HEK293 (cell line): ENCODE measurements around the gene NPM3.

Experiments
- GLI4 ChIP-seq: fragments of 450-650 bp; formaldehyde crosslinking; IDR thresholded peaks from 2 replicates; pipeline ENCODE4 v1.5.1; 2016; ENCODE audit warnings: missing biosample characterization, missing genetic modification characterization
- KLF10 ChIP-seq: fragments of 450-650 bp; IDR thresholded peaks from 2 replicates; pipeline ENCODE4 v1.5.1; 2018; ENCODE audit warnings: missing biosample characterization, mild to moderate bottlenecking, missing genetic modification characterization
- KLF8 ChIP-seq: fragments of 450-650 bp; formaldehyde crosslinking; IDR thresholded peaks from 2 replicates; pipeline ENCODE4 v1.5.1; 2016; ENCODE audit warnings: missing biosample characterization, missing genetic modification characterization
- MYNN ChIP-seq: fragments of 450-650 bp; formaldehyde crosslinking; IDR thresholded peaks from 2 replicates; pipeline ENCODE4 v1.5.1; 2016; ENCODE audit warnings: missing biosample characterization, missing genetic modification characterization, borderline replicate concordance
- PRDM1 ChIP-seq: fragments of 450-650 bp; formaldehyde crosslinking; IDR thresholded peaks from 2 replicates; pipeline ENCODE4; 2016; ENCODE audit warnings: missing biosample characterization, missing genetic modification characterization
- WT1 ChIP-seq: fragments of 450-650 bp; formaldehyde crosslinking; IDR thresholded peaks from 2 replicates; pipeline ENCODE4 v1.5.1; 2016; ENCODE audit warnings: missing biosample characterization, missing genetic modification characterization
- ZBTB48 ChIP-seq: fragments of 450-650 bp; formaldehyde crosslinking; IDR thresholded peaks from 2 replicates; pipeline ENCODE4 v1.5.1; 2016; ENCODE audit warnings: missing biosample characterization, missing genetic modification characterization
- ZFP37 ChIP-seq: fragments of 450-650 bp; formaldehyde crosslinking; IDR thresholded peaks from 2 replicates; pipeline ENCODE4 v1.5.1; 2016; ENCODE audit warnings: missing biosample characterization, missing genetic modification characterization
- ZNF155 ChIP-seq: fragments of 450-650 bp; formaldehyde crosslinking; IDR thresholded peaks from 2 replicates; pipeline ENCODE4 v1.5.1; 2016; ENCODE audit warnings: missing biosample characterization, missing genetic modification characterization
- ZNF214 ChIP-seq: fragments of 450-650 bp; formaldehyde crosslinking; IDR thresholded peaks from 2 replicates; pipeline ENCODE4 v1.5.1; 2017; ENCODE audit warnings: missing biosample characterization, mild to moderate bottlenecking, missing genetic modification characterization, borderline replicate concordance
- ZNF24 ChIP-seq: fragments of 450-650 bp; formaldehyde crosslinking; IDR thresholded peaks from 2 replicates; pipeline ENCODE4 v1.5.1; 2016; ENCODE audit warnings: missing biosample characterization, missing genetic modification characterization
- ZNF335 ChIP-seq: fragments of 450-650 bp; formaldehyde crosslinking; conservative IDR thresholded peaks from 2 replicates; pipeline ENCODE4 v1.5.1; 2016; ENCODE audit warnings: missing biosample characterization, missing genetic modification characterization
- ZNF394 ChIP-seq: fragments of 450-650 bp; formaldehyde crosslinking; IDR thresholded peaks from 2 replicates; pipeline ENCODE4 v1.5.1; 2016; ENCODE audit warnings: missing biosample characterization, missing genetic modification characterization, mild to moderate bottlenecking, moderate library complexity, borderline replicate concordance
- ZNF404 ChIP-seq: fragments of 450-650 bp; formaldehyde crosslinking; IDR thresholded peaks from 2 replicates; pipeline ENCODE4 v1.5.1; 2017; ENCODE audit warnings: missing biosample characterization, missing genetic modification characterization
- ZNF544 ChIP-seq: fragments of 450-650 bp; formaldehyde crosslinking; IDR thresholded peaks from 2 replicates; pipeline ENCODE4 v1.5.0; 2017; ENCODE audit warnings: missing biosample characterization, missing genetic modification characterization
- ZNF623 ChIP-seq: fragments of 450-650 bp; formaldehyde crosslinking; IDR thresholded peaks from 2 replicates; pipeline ENCODE4 v1.5.1; 2016; ENCODE audit warnings: missing biosample characterization, missing genetic modification characterization
- ZSCAN23 ChIP-seq: fragments of 450-650 bp; formaldehyde crosslinking; IDR thresholded peaks from 2 replicates; pipeline ENCODE4 v1.5.1; 2016; ENCODE audit warnings: missing biosample characterization, missing genetic modification characterization
- TF ChIP-seq, protein P1 (sequence below): fragments of 450-650 bp; formaldehyde crosslinking; IDR thresholded peaks from 2 replicates; pipeline ENCODE4 v1.5.1; 2016; ENCODE audit warnings: missing biosample characterization, missing genetic modification characterization, low read depth
- TF ChIP-seq, protein P2 (sequence below): fragments of 450-650 bp; formaldehyde crosslinking; IDR thresholded peaks from 2 replicates; pipeline ENCODE4 v1.5.1; 2016; ENCODE audit warnings: missing biosample characterization, missing genetic modification characterization
- TF ChIP-seq, protein P3 (sequence below): fragments of 450-650 bp; formaldehyde crosslinking; IDR thresholded peaks from 2 replicates; pipeline ENCODE4; 2016; ENCODE audit warnings: missing biosample characterization, missing genetic modification characterization
- TF ChIP-seq, protein P4 (sequence below): fragments of 450-650 bp; formaldehyde crosslinking; IDR thresholded peaks from 2 replicates; pipeline ENCODE4 v1.5.0; 2017; ENCODE audit warnings: missing biosample characterization, missing genetic modification characterization, borderline replicate concordance
- TF ChIP-seq, protein P5 (sequence below): fragments of 450-650 bp; formaldehyde crosslinking; IDR thresholded peaks from 2 replicates; pipeline ENCODE4 v1.5.1; 2016; ENCODE audit warnings: missing biosample characterization, missing genetic modification characterization
- TF ChIP-seq, protein P6 (sequence below): fragments of 450-650 bp; formaldehyde crosslinking; IDR thresholded peaks from 2 replicates; pipeline ENCODE4 v1.5.1; 2016; ENCODE audit warnings: missing biosample characterization, missing genetic modification characterization
- TF ChIP-seq, protein P7 (sequence below): fragments of 450-650 bp; formaldehyde crosslinking; IDR thresholded peaks from 2 replicates; pipeline ENCODE4 v1.5.1; 2016; ENCODE audit warnings: missing biosample characterization, missing genetic modification characterization

NPM3 gene

DNA sequence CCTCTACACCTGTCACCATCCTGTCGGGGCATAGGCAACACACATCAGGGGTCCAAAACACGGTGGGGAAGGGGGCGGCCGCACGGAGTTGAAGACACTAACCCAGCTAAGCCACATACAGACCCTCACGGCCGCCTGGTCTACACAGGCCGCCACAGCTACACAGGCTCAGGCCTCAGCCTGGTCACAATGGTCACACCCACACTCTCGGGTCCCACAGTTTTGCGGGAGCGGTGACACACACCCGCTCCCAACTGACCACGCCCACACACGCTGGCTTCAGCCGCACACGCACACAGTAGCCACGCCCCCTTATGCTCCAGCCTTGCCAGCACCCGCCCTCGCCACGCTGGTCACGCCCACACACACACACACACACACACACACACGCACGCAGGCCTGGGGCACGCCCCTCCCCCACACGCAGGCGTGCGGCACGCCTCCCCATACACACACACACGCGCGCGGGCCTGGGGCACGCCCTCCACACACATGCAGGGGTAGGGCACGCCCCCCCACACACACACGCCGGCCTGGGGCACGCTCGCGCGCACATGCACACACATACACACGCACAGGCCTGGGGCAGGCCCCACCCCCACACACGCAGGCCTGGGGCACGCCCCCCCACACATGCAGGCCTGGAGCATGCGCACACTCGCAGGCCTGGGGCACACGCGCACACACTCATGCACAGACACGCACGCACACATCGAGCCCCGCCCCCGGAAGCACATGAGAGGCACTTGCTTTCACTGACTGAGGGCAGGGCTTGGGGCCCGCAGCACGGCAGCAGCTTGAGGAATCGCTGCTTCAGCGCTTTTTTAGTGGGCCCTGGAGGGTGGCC lies 47.3 kb upstream of the NPM3 start (continued):
- TF ChIP-seq, protein P1, sequence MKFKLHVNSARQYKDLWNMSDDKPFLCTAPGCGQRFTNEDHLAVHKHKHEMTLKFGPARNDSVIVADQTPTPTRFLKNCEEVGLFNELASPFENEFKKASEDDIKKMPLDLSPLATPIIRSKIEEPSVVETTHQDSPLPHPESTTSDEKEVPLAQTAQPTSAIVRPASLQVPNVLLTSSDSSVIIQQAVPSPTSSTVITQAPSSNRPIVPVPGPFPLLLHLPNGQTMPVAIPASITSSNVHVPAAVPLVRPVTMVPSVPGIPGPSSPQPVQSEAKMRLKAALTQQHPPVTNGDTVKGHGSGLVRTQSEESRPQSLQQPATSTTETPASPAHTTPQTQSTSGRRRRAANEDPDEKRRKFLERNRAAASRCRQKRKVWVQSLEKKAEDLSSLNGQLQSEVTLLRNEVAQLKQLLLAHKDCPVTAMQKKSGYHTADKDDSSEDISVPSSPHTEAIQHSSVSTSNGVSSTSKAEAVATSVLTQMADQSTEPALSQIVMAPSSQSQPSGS (tag by site-specific recombination) = 0 out of 2 replicates have a peak, but pooled peaks have one; percentile 52
- TF ChIP-seq ZNF24 (tag by site-specific recombination) (peak; percentile 81), ZNF623 (tag by site-specific recombination) (peak; percentile 56; the same call in 1 of the 2 replicates), ZBTB48 (peak; percentile 89), ZFP37 (tag by site-specific recombination) (peak; percentile 81), KLF10 (tag by site-specific recombination) (peak; percentile 97), PRDM1 (tag by site-specific recombination) (0 out of 2 replicates have a peak, but pooled peaks have one; percentile 44), ZSCAN23 (tag by site-specific recombination) (peak; percentile 85; the same call in 1 of the 2 replicates), MYNN (tag by site-specific recombination) (peak; percentile 74; the same call in 1 of the 2 replicates), ZNF394 (tag by site-specific recombination) (0 out of 2 replicates have a peak, but pooled peaks have one; percentile 43), GLI4 (tag by site-specific recombination) (peak; percentile 98), ZNF335 (tag by site-specific recombination) (peak; percentile 80), KLF8 (tag by site-specific recombination) (peak; percentile 99), ZNF155 (tag by site-specific recombination) (no peak), WT1 (tag by site-specific recombination) (peak; percentile 51; the same call in 1 of the 2 replicates), ZNF544 (tag by site-specific recombination) (no peak), ZNF404 (no peak), ZNF214 (tag by site-specific recombination) (no peak)
- TF ChIP-seq, protein P2, sequence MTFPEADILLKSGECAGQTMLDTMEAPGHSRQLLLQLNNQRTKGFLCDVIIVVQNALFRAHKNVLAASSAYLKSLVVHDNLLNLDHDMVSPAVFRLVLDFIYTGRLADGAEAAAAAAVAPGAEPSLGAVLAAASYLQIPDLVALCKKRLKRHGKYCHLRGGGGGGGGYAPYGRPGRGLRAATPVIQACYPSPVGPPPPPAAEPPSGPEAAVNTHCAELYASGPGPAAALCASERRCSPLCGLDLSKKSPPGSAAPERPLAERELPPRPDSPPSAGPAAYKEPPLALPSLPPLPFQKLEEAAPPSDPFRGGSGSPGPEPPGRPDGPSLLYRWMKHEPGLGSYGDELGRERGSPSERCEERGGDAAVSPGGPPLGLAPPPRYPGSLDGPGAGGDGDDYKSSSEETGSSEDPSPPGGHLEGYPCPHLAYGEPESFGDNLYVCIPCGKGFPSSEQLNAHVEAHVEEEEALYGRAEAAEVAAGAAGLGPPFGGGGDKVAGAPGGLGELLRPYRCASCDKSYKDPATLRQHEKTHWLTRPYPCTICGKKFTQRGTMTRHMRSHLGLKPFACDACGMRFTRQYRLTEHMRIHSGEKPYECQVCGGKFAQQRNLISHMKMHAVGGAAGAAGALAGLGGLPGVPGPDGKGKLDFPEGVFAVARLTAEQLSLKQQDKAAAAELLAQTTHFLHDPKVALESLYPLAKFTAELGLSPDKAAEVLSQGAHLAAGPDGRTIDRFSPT (tag by site-specific recombination) = peak; percentile 99
- TF ChIP-seq, protein P3, sequence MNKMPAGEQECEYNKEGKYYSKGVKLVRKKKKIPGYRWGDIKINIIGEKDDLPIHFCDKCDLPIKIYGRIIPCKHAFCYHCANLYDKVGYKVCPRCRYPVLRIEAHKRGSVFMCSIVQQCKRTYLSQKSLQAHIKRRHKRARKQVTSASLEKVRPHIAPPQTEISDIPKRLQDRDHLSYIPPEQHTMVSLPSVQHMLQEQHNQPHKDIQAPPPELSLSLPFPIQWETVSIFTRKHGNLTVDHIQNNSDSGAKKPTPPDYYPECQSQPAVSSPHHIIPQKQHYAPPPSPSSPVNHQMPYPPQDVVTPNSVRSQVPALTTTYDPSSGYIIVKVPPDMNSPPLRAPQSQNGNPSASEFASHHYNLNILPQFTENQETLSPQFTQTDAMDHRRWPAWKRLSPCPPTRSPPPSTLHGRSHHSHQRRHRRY = peak; percentile 94; the same call in 1 of the 2 replicates
- TF ChIP-seq, protein P4, sequence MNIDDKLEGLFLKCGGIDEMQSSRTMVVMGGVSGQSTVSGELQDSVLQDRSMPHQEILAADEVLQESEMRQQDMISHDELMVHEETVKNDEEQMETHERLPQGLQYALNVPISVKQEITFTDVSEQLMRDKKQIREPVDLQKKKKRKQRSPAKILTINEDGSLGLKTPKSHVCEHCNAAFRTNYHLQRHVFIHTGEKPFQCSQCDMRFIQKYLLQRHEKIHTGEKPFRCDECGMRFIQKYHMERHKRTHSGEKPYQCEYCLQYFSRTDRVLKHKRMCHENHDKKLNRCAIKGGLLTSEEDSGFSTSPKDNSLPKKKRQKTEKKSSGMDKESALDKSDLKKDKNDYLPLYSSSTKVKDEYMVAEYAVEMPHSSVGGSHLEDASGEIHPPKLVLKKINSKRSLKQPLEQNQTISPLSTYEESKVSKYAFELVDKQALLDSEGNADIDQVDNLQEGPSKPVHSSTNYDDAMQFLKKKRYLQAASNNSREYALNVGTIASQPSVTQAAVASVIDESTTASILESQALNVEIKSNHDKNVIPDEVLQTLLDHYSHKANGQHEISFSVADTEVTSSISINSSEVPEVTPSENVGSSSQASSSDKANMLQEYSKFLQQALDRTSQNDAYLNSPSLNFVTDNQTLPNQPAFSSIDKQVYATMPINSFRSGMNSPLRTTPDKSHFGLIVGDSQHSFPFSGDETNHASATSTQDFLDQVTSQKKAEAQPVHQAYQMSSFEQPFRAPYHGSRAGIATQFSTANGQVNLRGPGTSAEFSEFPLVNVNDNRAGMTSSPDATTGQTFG = peak; percentile 99
- TF ChIP-seq, protein P5, sequence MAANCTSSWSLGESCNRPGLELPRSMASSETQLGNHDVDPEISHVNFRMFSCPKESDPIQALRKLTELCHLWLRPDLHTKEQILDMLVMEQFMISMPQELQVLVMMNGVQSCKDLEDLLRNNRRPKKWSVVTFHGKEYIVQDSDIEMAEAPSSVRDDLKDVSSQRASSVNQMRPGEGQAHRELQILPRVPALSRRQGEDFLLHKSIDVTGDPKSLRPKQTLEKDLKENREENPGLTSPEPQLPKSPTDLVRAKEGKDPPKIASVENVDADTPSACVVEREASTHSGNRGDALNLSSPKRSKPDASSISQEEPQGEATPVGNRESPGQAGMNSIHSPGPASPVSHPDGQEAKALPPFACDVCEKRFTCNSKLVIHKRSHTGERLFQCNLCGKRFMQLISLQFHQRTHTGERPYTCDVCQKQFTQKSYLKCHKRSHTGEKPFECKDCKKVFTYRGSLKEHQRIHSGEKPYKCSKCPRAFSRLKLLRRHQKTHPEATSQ (tag by site-specific recombination) = peak; percentile 94; the same call in 1 of the 2 replicates
- TF ChIP-seq, protein P6, sequence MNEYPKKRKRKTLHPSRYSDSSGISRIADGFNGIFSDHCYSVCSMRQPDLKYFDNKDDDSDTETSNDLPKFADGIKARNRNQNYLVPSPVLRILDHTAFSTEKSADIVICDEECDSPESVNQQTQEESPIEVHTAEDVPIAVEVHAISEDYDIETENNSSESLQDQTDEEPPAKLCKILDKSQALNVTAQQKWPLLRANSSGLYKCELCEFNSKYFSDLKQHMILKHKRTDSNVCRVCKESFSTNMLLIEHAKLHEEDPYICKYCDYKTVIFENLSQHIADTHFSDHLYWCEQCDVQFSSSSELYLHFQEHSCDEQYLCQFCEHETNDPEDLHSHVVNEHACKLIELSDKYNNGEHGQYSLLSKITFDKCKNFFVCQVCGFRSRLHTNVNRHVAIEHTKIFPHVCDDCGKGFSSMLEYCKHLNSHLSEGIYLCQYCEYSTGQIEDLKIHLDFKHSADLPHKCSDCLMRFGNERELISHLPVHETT = peak; percentile 86
- TF ChIP-seq, protein P7, sequence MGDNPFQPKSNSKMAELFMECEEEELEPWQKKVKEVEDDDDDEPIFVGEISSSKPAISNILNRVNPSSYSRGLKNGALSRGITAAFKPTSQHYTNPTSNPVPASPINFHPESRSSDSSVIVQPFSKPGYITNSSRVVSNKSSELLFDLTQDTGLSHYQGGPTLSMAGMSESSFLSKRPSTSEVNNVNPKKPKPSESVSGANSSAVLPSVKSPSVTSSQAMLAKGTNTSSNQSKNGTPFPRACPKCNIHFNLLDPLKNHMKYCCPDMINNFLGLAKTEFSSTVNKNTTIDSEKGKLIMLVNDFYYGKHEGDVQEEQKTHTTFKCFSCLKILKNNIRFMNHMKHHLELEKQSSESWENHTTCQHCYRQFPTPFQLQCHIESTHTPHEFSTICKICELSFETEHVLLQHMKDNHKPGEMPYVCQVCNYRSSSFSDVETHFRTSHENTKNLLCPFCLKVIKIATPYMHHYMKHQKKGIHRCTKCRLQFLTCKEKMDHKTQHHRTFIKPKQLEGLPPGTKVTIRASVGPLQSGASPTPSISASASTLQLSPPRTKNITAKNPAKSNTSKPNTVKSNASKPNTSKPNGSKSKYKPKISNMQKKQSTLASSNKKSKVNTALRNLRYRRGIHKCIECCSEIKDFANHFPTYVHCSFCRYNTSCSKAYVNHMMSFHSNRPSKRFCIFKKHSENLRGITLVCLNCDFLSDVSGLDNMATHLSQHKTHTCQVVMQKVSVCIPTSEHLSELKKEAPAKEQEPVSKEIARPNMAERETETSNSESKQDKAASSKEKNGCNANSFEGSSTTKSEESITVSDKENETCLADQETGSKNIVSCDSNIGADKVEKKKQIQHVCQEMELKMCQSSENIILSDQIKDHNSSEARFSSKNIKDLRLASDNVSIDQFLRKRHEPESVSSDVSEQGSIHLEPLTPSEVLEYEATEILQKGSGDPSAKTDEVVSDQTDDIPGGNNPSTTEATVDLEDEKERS (tag by site-specific recombination) = no peak
